CD14-positive monocyte (primary cell): Measurements from ENCODE around the gene LPAR5. TPM values are rescaled to one million over a fixed set of nuclear protein-coding genes. Genes with fewer than 3 reads are reported as not detected.

Experiments
- DNase-seq, 3 donors: peaks; one replicate each; pipeline ENCODE4 v3.0.0-alpha.2; 2011 to 2022
- H2AFZ ChIP-seq: 2 replicates; pipeline ENCODE4 v1.6.0; 2012; ENCODE audit warnings: mild to moderate bottlenecking, low read depth, low read length, inconsistent platforms; ENCODE audit not compliant: insufficient read depth, poor library complexity, severe bottlenecking
- H3K27ac ChIP-seq, 2 donors: 1 replicate in 1 of 2; 2 replicates in 1 of 2; pipeline ENCODE4 v1.5.1; 2012 to 2013; ENCODE audit warnings: low read length in 2 of 2, control low read depth in 1 of 2, inconsistent platforms in 1 of 2, low read depth in 1 of 2, mild to moderate bottlenecking in 1 of 2
- H3K27me3 ChIP-seq, 2 donors: one replicate each; pipeline versions ENCODE4 v1.6.0 to v1.6.1; 2011 to 2013; ENCODE audit warnings: low read length in 2 of 2; ENCODE audit not compliant: control insufficient read depth in 2 of 2, insufficient read depth in 2 of 2
- H3K36me3 ChIP-seq, 2 donors: replicated peaks in 1 of 2; 1 replicate in 1 of 2; 2 replicates in 1 of 2; pipeline versions ENCODE4 v1.5.1 to v1.6.1; 2012 to 2013; ENCODE audit warnings: low read length in 2 of 2, control low read depth in 1 of 2, inconsistent platforms in 1 of 2, mild to moderate bottlenecking in 1 of 2; ENCODE audit not compliant: insufficient read depth in 2 of 2, control insufficient read depth in 1 of 2
- H3K4me1 ChIP-seq, 2 donors: 1 replicate in 1 of 2; 2 replicates in 1 of 2; pipeline versions ENCODE4 v1.5.1 to v1.6.1; 2012 to 2013; ENCODE audit warnings: low read length in 2 of 2, control low read depth in 1 of 2, inconsistent platforms in 1 of 2, mild to moderate bottlenecking in 1 of 2, moderate library complexity in 1 of 2; ENCODE audit not compliant: insufficient read depth in 2 of 2, control insufficient read depth in 1 of 2
- H3K4me2 ChIP-seq: replicated peaks from 2 replicates; pipeline ENCODE3; 2012; ENCODE audit warnings: low read length, moderate library complexity, mild to moderate bottlenecking; ENCODE audit not compliant: poor library complexity, severe bottlenecking; ENCODE audit errors: extremely low read depth
- H3K4me3 ChIP-seq, 3 experiments: fragments of 200-600 bp in 1 of 3; sonication (generic) in 1 of 3; replicated peaks in 1 of 3; 1 replicate in 2 of 3; 2 replicates in 1 of 3; pipeline ENCODE4 v1.5.1; 2011 to 2013; ENCODE audit warnings: low read length in 3 of 3, mild to moderate bottlenecking in 3 of 3, control low read depth in 2 of 3, low read depth in 2 of 3, inconsistent platforms in 1 of 3, moderate library complexity in 1 of 3
- H3K79me2 ChIP-seq: 2 replicates; pipeline ENCODE4 v1.6.0; 2012; ENCODE audit warnings: mild to moderate bottlenecking, control low read depth, inconsistent platforms, low read length, moderate library complexity; ENCODE audit not compliant: insufficient read depth
- H3K9ac ChIP-seq: 2 replicates; pipeline ENCODE4 v1.6.0; 2017; ENCODE audit warnings: low read length, mild to moderate bottlenecking; ENCODE audit not compliant: insufficient read depth, poor library complexity, severe bottlenecking
- H3K9me3 ChIP-seq, 2 donors: replicated peaks in 1 of 2; 1 replicate in 1 of 2; 2 replicates in 1 of 2; pipeline versions ENCODE4 v1.5.1 to v1.6.1; 2012 to 2013; ENCODE audit warnings: low read length in 2 of 2, control low read depth in 1 of 2; ENCODE audit not compliant: control insufficient read depth in 1 of 2, insufficient read depth in 1 of 2
- H4K20me1 ChIP-seq: 2 replicates; pipeline ENCODE4 v1.6.0; 2012; ENCODE audit warnings: mild to moderate bottlenecking, low read length, control low read depth, moderate library complexity; ENCODE audit not compliant: insufficient read depth
- H3K27ac Mint-ChIP-seq, 7 donors: one replicate each; pipeline ENCODE4 v1.8.0; 2020; ENCODE audit warnings: mild to moderate bottlenecking in 7 of 7, mixed read lengths in 7 of 7, moderate library complexity in 6 of 7, inconsistent platforms in 2 of 7
- H3K27me3 Mint-ChIP-seq, 3 donors: one replicate each; pipeline ENCODE4 v1.8.0; 2021 to 2022; ENCODE audit warnings: low read depth in 3 of 3, mild to moderate bottlenecking in 3 of 3, mixed read lengths in 3 of 3, moderate library complexity in 3 of 3, inconsistent platforms in 1 of 3
- H3K36me3 Mint-ChIP-seq, 2 donors: one replicate each; pipeline ENCODE4 v1.8.0; 2020; ENCODE audit warnings: mixed read lengths in 2 of 2, inconsistent platforms in 1 of 2, mild to moderate bottlenecking in 1 of 2
- H3K4me1 Mint-ChIP-seq: one replicate; pipeline ENCODE4 v1.8.0; 2020; ENCODE audit warnings: mild to moderate bottlenecking, mixed read lengths
- H3K4me3 Mint-ChIP-seq, 2 donors: one replicate each; pipeline ENCODE4 v1.8.0; 2020; ENCODE audit warnings: mild to moderate bottlenecking in 2 of 2, mixed read lengths in 2 of 2, moderate library complexity in 1 of 2
- H3K9me3 Mint-ChIP-seq, 7 donors: one replicate each; pipeline ENCODE4 v1.8.0; 2020 to 2022; ENCODE audit warnings: mixed read lengths in 7 of 7, mild to moderate bottlenecking in 6 of 7, moderate library complexity in 6 of 7, inconsistent platforms in 2 of 7
- CTCF ChIP-seq: fragments of 200-600 bp; IDR thresholded peaks from one replicate; pipeline ENCODE4 v1.8.0; 2022; ENCODE audit warnings: antibody characterized with exemption, mild to moderate bottlenecking
- WGBS: methylation state at CpG from one replicate; pipeline ENCODE4 v1.1.5; 2013; ENCODE audit warnings: missing lambda C conversion rate; ENCODE audit not compliant: insufficient coverage; 5-methylcytosine and 5-hydroxymethylcytosine counted together
- intact Hi-C, 2 donors: fragments of 100-400 bp; cut with micrococcal nuclease; formaldehyde crosslinking; loops; one replicate each; pipeline versions ENCODE4 v1.15.0 to v1.15.1; 2023
- polyA plus RNA-seq, 3 donors: library from polyadenylated mRNA; depleted of rRNA in 1 of 3; unstranded in 2 of 3; stranded (reverse) in 1 of 3; fragments of 300-500 nt in 2 of 3; fragments of >200 nt in 1 of 3; fragmentation: Illumina TruSeq in 2 of 3; gene quantifications; 1 replicate in 2 of 3; 2 replicates in 1 of 3; pipeline ENCODE4 v1.2.3, GENCODE V29; 2012 to 2021

LPAR5 gene
- polyA plus RNA-seq, 3 donors: 0.11 to 0.18 (median 0.14) TPM

- WGBS: 93% methylated on average over 4 of the region's 5 CpGs
- Mint-ChIP-seq H3K36me3 (peaks cover 73 to 91% of the 10 kb centered on the region in 2 donors), H3K9me3 (no peaks in the 10 kb centered on the region), H3K4me3 (no peak overlapping the region), H3K27ac (peak overlapping the region in 1 of 7 donors; percentile 59), H3K4me1 (peaks cover 5% of the 10 kb centered on the region), H3K27me3 (peaks cover 0 to 3% (median 0%) of the 10 kb centered on the region in 3 donors)
- H3K27me3 ChIP-seq: no peaks in the 10 kb centered on the region
- no peaks in the 10 kb centered on the region for H3K9me3 ChIP-seq
- no peak overlapping the region for H3K27ac ChIP-seq
- no peak overlapping the region for H3K4me3 ChIP-seq
- H3K79me2 ChIP-seq: peaks cover 42% of the 10 kb centered on the region
- no peak for TF ChIP-seq CTCF
- H4K20me1 ChIP-seq: peaks cover 56% of the 10 kb centered on the region
- H3K9ac ChIP-seq: no peak overlapping the region
- no peaks in the 10 kb centered on the region for H3K4me1 ChIP-seq
- H2AFZ ChIP-seq: no peak overlapping the region
- no peak for DNase-seq
- H3K4me2 ChIP-seq: no peak overlapping the region
- intact Hi-C loops: no loop called here
- peaks cover 85 to 100% of the 10 kb centered on the region in 2 donors for H3K36me3 ChIP-seq
Observed at GRCh38 chr12:6676962-6677361, 41.2 kb upstream of the LPAR5 start.

GRCh38 chr12:6672143-6672542, 36.4 kb upstream of the LPAR5 start:
- peaks cover 22% of the 10 kb centered on the region for H4K20me1 ChIP-seq
- no peak overlapping the region for H3K27ac ChIP-seq
- no peaks in the 10 kb centered on the region for H3K4me1 ChIP-seq
- intact Hi-C loops: no loop called here
- peaks cover 0 to 1% (median 0%) of the 10 kb centered on the region in 3 donors for H3K27me3 Mint-ChIP-seq
- H3K4me3 Mint-ChIP-seq: no peak overlapping the region
- H3K27me3 ChIP-seq: no peaks in the 10 kb centered on the region
- no peak overlapping the region for H3K4me2 ChIP-seq
- H3K4me1 Mint-ChIP-seq: no peaks in the 10 kb centered on the region
- H3K4me3 ChIP-seq: no peak overlapping the region
- H3K9me3 Mint-ChIP-seq: no peaks in the 10 kb centered on the region
- no peak for DNase-seq
- 92% methylated on average over 11 of the region's 18 CpGs for WGBS
- H3K9ac ChIP-seq: no peak overlapping the region
- TF ChIP-seq CTCF: no peak
- peaks cover 91 to 94% of the 10 kb centered on the region in 2 donors for H3K36me3 Mint-ChIP-seq
- H3K79me2 ChIP-seq: peaks cover 9% of the 10 kb centered on the region
- H3K36me3 ChIP-seq: peaks cover 98 to 100% of the 10 kb centered on the region in 2 donors
- H2AFZ ChIP-seq: no peak overlapping the region
- no peaks in the 10 kb centered on the region for H3K9me3 ChIP-seq
- no peak overlapping the region for H3K27ac Mint-ChIP-seq
